Activated T-cell treated with anti-CD3 and anti-CD28 coated beads for 48 hours (primary cell): ENCODE results near the gene ADAM11.
A peak's percentile ranks its signal among the peaks of the same experiment; 100 is the strongest.

Experiments
- DNase-seq: peaks from one replicate; pipeline ENCODE4 v3.0.0-alpha.2; 2020; ENCODE audit warnings: low read depth

The ADAM11 gene

GRCh38 chr17:44757918-44758413 lies 822 bp upstream of the ADAM11 start:
- no peak for DNase-seq

DNA sequence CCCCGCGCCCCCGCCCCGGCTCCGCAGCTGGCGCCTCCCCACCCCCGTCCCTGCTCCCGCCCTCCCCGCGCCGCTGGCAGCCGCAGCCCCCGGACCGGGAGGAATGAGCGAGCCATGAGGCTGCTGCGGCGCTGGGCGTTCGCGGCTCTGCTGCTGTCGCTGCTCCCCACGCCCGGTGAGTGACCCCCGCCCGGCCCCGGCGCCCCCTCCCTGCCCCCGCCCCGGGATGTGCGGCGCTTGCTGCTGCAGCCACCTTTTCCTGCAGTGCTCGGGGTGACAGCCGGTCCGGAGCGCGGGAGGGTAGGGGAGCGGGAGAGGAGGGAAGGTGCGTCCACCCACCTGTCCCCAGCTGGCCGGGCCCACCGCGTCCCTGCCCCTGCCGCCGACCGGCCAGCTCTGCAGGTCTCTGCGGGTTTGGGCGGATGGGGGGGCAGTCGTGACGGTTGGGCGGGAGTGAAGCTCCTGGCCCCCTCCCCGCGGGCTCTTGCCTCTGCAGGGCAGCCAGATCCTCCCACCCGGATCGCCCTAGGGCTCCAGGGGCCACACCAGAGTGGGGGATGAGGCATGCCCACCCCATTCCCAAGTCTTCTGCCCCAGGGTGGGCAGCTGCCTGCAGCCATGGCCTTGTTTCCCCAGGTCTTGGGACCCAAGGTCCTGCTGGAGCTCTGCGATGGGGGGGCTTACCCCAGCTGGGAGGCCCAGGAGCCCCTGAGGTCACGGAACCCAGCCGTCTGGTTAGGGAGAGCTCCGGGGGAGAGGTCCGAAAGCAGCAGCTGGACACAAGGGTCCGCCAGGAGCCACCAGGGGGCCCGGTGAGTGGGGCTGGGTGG lies 513 bp downstream of the ADAM11 start:
- no peak for DNase-seq

- no peak for DNase-seq
Measured at GRCh38 chr17:44759916-44760243, 1.1 kb downstream of the ADAM11 start.

DNA sequence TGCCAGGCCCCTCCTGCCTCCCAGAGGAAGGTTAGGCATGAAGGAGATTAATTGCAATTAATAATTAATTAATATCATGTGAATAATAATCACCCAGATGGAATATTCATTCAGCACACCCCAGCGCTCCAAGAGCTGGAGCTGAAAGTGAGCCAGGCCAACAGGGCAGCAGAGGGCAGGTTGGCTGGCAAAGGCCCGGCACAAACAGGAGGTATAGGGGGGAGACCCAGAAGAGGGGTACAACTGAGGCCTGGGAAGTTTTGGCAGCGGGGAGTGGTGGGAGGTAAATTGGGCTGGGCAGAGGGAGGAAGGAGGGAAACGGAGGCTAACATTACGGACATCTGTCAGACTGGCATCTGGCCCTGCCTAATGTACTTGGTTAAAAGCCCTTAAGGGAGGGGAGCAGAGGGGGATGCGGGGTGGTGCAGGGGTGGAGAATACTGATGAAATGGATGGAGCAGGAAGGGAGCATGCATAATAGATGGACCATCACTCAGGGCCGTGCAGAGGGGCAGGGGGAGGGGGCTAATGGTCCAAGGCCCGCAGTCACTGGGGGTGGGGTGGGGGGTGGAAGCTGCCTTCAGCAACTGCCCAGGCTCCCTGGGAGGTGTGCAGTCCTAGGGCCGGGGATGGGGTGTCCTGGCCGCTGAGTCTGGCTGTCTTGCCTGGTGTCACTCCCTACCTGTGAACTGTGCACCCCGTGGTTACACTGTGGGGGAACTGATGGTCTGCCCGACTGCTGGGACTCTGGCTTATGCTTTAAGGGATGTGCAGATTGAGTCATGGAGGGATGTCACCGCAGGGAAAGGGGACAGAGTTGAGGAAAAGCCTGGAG lies 1.9 kb downstream of the ADAM11 start:
- no peak for DNase-seq

DNA sequence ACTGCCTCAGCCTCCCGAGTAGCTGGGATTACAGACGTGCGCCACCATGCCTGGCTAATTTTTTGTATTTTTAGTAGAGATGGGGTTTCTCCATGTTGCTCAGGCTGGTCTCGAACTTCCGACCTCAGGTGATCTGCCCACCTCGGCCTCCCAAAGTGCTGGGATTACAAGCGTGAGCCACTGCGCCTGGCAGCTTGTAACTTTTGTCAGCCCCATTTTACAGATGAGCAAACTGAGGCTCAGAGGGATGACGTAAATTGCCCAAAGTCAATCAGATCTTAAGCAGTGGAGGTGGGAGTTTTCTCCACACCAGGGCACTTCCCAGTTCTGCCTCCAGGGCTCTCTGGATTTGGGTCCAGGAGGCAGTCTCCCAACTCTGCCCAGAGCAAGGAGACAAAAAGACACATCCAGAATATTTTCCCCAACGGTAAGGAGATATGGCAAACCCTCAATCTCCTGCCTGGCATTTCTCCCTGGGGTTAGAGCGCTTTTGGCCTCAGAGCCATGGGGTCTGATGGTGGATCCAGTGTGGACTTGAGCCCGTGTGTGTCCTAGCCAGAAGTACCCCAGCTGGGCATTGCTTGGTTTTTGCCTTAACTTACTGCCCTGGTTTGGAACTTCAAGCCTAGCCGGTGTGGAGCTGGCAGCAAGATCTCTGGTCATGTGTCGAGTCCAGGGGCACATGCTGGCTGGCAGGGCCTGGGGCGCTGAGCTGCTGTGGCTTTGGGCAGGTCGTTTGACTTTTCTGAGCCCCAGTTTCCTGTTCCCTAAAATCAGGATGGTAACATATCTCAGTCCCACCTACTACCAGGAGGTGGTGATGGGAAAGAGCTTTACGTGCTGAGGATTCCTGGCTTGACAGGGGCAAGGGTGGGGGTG lies 3.4 kb downstream of the ADAM11 start:
- no peak for DNase-seq

GRCh38 chr17:44763170-44763569 lies 4.4 kb downstream of the ADAM11 start:
- DNase-seq = no peak

GRCh38 chr17:44765965-44766364 lies 7.2 kb downstream of the ADAM11 start:
- no peak for DNase-seq

GRCh38 chr17:44766409-44767038 lies 7.7 kb downstream of the ADAM11 start:
- DNase-seq = no peak

GRCh38 chr17:44767493-44767892 lies 8.7 kb downstream of the ADAM11 start:
- DNase-seq = no peak

- DNase-seq = no peak
Measured at GRCh38 chr17:44768505-44769142, 9.8 kb downstream of the ADAM11 start.

- no peak for DNase-seq
Measured at GRCh38 chr17:44769230-44769629, 10.4 kb downstream of the ADAM11 start.

- no peak for DNase-seq
Measured at GRCh38 chr17:44769647-44770084, 10.9 kb downstream of the ADAM11 start.

- DNase-seq = no peak
Measured at GRCh38 chr17:44770166-44770925, 11.6 kb downstream of the ADAM11 start.

DNA sequence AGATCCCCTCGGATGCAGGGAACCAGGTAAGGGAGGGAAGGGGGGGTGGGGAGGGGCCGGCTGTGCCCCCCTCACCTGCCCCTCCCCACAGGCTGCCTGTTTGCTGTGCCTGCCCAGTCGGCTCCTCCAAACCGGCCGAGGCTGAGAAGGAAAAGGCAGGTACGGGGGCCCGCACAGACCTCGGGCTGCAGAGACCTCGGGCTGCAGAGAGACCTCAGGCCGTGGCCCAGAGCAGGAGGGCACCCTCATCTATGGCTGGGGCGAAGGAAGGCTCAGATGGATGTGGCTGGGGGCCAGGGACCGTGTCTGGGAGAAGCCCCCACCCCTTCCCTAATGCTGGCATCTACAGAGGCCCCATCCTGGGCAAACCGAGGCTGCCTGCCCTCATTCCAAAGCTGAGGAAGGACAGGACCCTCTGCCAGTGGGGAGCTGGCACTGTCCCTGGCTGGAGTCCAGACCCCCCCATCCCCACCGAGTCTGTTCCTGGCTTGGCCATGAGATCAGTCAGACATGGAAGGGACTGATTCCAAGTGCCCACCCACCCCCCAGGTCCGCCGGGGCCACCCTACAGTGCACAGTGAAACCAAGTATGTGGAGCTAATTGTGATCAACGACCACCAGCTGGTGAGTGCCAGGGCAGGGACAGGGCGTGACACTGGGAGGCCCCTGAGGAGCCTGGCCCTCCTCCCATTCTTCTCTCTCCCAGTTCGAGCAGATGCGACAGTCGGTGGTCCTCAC lies 13.7 kb downstream of the ADAM11 start:
- no peak for DNase-seq

DNA sequence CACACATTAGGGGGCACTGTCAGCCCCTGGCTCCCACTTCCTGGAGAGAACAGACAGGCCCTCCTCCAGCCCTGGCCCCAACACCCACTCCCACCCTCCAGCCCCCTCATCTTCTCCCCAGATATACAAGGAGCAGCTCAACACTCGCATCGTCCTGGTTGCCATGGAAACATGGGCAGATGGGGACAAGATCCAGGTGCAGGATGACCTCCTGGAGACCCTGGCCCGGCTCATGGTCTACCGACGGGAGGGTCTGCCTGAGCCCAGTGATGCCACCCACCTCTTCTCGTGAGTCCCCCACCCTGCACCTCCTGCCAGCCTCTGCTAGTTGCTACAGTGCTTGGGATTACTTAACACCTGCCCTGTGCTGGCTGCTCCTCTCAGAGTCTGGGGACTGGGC lies 14.4 kb downstream of the ADAM11 start:
- no peak for DNase-seq

- DNase-seq = peak; percentile 85
Measured at GRCh38 chr17:44774271-44775135, 15.7 kb downstream of the ADAM11 start.

- DNase-seq = no peak
Measured at GRCh38 chr17:44775136-44775837, 16.5 kb downstream of the ADAM11 start.
